Kidney (tissue), 14 donors: ENCODE data around the gene ACOT12. TPM values are rescaled to one million over a fixed set of nuclear protein-coding genes. Genes with fewer than 3 reads are reported as not detected.
A peak's percentile ranks its signal among the peaks of the same experiment; 100 is the strongest.

ENCODE experiments used
- DNase-seq, 5 donors: peaks; one replicate each; pipeline ENCODE4 v3.0.0-alpha.2; 2013 to 2020
- FAIRE-seq: peaks from 2 replicates; lab custom pipeline; 2012; peaks lifted over from hg19 to GRCh38; lab: Jason Lieb, UNC
- H3K27ac ChIP-seq, 2 donors: one replicate each; pipeline ENCODE4 v1.7.0; 2013; ENCODE audit warnings: low read depth in 2 of 2, low read length in 2 of 2, inconsistent platforms in 1 of 2
- H3K27me3 ChIP-seq: one replicate; pipeline ENCODE4 v1.7.1; 2013; ENCODE audit warnings: low read length, inconsistent platforms; ENCODE audit not compliant: control insufficient read depth, insufficient read depth
- H3K36me3 ChIP-seq, 3 donors: one replicate each; pipeline versions ENCODE4 v1.7.0 to v1.7.1; 2013; ENCODE audit warnings: low read length in 3 of 3, control low read depth in 1 of 3, inconsistent platforms in 1 of 3; ENCODE audit not compliant: insufficient read depth in 3 of 3, control insufficient read depth in 2 of 3
- H3K4me1 ChIP-seq, 3 donors: one replicate each; pipeline versions ENCODE4 v1.7.0 to v1.7.1; 2013; ENCODE audit warnings: low read length in 3 of 3, inconsistent platforms in 1 of 3, low read depth in 1 of 3; ENCODE audit not compliant: control insufficient read depth in 2 of 3, insufficient read depth in 2 of 3
- H3K4me3 ChIP-seq, 3 donors: one replicate each; pipeline versions ENCODE4 v1.7.0 to v1.8.1; 2013; ENCODE audit warnings: low read length in 3 of 3, control low read depth in 1 of 3, inconsistent platforms in 1 of 3
- H3K9ac ChIP-seq, 3 donors: one replicate each; pipeline versions ENCODE4 v1.7.0 to v1.7.1; 2013; ENCODE audit warnings: low read length in 3 of 3, control low read depth in 1 of 3, inconsistent platforms in 1 of 3
- H3K9me3 ChIP-seq, 3 donors: one replicate each; pipeline versions ENCODE4 v1.7.0 to v1.7.1; 2013; ENCODE audit warnings: low read length in 3 of 3, control low read depth in 1 of 3, inconsistent platforms in 1 of 3; ENCODE audit not compliant: control insufficient read depth in 2 of 3, insufficient read depth in 1 of 3
- intact Hi-C: fragments of 100-400 bp; cut with DNase I; formaldehyde crosslinking; loops from one replicate; pipeline ENCODE4 v1.11.1; 2022
- polyA plus RNA-seq: library from polyadenylated mRNA; stranded (reverse); fragments of 350-450 nt; fragmentation: Illumina TruSeq; extraction: RNeasy Lipid Tissue Mini Kit (QIAGEN cat#74804); gene quantifications from one replicate; pipeline ENCODE4 v1.2.3, GENCODE V29; 2014; ENCODE audit warnings: low read depth, low replicate concordance; ENCODE audit not compliant: insufficient read depth
- total RNA-seq: library from RNA; stranded (reverse); fragmentation: NEBNext Ultra II Directional; extraction: Animal tissue kit (Norgen Biotek cat#: 25700); gene quantifications from one replicate; pipeline ENCODE4 v1.2.1, GENCODE V29; 2021
- TF ChIP-seq, protein P1 (sequence below): IDR thresholded peaks from 3 replicates; pipeline ENCODE4 v1.5.1; 2012; ENCODE audit warnings: mild to moderate bottlenecking, moderate library complexity, borderline replicate concordance; ENCODE audit not compliant: insufficient read depth; ENCODE audit errors: extremely low read depth
- donor health status: control.
- donor health status: control.
- donor health status: control.
- donor health status: control.
- donor health status: control.
- donor health status: DM: yes; HTN: yes; CAD: no.
- donor health status: Normal renal cell carcinoma (clear cell type).

The ACOT12 gene
- total and polyA plus RNA-seq, 2 donors from 2014 or later: 2.2 TPM; not detected in 1

DNA sequence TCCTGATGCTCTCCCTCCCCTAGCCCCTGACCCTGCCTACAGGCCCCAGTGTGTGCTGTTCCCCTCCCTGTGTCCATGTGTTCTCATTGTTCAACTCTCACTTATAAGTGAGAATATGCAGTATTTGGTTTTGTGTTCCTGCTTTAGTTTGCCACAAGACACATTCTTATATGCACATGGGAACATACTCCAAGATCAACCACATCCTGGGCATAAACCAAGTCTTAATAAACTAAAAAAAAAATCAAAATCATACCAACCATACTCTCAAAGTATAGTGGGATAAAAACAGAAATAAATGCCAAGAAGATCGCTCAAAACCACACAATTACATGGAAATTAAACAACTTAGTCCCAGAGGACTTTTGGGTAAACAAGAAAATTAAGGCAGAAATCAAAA lies 103.8 kb downstream of the ACOT12 start:
- DNase-seq (no peak), FAIRE-seq (no peak)
- peaks cover 0 to 20% (median 3%) of the 10 kb centered on the region in 3 donors for H3K9me3 ChIP-seq
- peaks cover 0 to 3% (median 0%) of the 10 kb centered on the region in 3 donors for H3K36me3 ChIP-seq
- H3K27me3 ChIP-seq: no peaks in the 10 kb centered on the region
- H3K4me1 ChIP-seq: no peaks in the 10 kb centered on the region
- intact Hi-C loops: no loop called here
- no peak overlapping the region for H3K4me3 ChIP-seq
- TF ChIP-seq, protein P1, sequence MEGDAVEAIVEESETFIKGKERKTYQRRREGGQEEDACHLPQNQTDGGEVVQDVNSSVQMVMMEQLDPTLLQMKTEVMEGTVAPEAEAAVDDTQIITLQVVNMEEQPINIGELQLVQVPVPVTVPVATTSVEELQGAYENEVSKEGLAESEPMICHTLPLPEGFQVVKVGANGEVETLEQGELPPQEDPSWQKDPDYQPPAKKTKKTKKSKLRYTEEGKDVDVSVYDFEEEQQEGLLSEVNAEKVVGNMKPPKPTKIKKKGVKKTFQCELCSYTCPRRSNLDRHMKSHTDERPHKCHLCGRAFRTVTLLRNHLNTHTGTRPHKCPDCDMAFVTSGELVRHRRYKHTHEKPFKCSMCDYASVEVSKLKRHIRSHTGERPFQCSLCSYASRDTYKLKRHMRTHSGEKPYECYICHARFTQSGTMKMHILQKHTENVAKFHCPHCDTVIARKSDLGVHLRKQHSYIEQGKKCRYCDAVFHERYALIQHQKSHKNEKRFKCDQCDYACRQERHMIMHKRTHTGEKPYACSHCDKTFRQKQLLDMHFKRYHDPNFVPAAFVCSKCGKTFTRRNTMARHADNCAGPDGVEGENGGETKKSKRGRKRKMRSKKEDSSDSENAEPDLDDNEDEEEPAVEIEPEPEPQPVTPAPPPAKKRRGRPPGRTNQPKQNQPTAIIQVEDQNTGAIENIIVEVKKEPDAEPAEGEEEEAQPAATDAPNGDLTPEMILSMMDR: no peak
- no peak overlapping the region for H3K27ac ChIP-seq
- H3K9ac ChIP-seq: no peak overlapping the region

DNA sequence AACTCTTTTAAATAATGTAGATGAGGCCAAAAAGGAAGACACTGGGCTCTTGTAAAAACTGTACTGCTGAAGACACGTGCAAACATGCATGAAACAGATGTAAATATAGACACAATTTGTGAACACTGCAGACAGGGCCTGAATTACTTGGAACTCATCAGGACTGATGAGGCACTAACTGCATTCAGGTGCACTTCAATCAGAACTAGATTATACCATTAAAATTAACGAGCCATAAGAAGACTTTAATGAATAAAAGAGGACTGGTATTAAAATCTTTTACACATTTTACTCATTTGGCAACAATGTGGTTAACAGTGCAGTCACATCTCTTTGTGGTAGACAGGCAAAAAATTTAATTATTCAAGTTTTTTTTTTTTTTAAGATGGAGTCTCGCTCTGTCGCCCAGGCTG lies 105.9 kb downstream of the ACOT12 start:
- Histone ChIP-seq H3K36me3 (no peaks in the 10 kb centered on the region), H3K4me3 (no peak overlapping the region), H3K27me3 (no peaks in the 10 kb centered on the region), H3K9ac (no peak overlapping the region), H3K27ac (no peak overlapping the region), H3K9me3 (peaks cover 0 to 15% (median 0%) of the 10 kb centered on the region in 3 donors), H3K4me1 (no peaks in the 10 kb centered on the region)
- no peak for DNase-seq
- TF ChIP-seq, protein P1: no peak
- intact Hi-C loops: no loop called here
- FAIRE-seq: no peak

DNA sequence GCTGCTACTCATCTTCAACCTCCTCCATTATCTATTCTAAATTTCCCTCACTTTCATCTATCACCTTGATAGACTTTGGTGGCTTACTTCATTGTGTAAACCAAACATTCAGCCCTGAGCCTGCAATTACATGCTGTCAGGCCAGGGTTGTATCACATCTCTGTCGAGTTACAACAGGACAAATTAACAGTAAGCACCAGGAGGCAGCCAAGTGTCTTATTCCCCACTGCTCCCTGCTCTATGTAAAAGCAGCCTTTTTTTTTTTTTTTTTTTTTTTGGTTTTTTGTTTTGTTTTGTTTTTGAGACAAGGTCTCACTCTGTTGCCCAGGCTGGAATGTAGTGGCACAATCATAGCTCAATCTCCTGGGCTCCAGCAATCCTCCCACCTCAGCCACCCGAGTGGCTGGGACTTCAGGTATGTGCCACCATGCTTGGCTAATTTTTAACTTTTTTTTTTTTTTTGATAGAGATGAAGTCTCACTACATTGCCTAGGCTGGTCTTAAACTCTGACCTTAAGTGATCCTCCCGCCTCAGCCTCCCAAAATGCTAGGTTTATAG lies 107.8 kb downstream of the ACOT12 start:
- no peak overlapping the region for H3K27ac ChIP-seq
- H3K9ac ChIP-seq: no peak overlapping the region
- FAIRE-seq (no peak), DNase-seq (peak in 1 of 5 donors; percentile 28)
- TF ChIP-seq, protein P1: no peak
- no peaks in the 10 kb centered on the region for H3K36me3 ChIP-seq
- H3K27me3 ChIP-seq: no peaks in the 10 kb centered on the region
- peaks cover 0 to 1% (median 0%) of the 10 kb centered on the region in 3 donors for H3K9me3 ChIP-seq
- H3K4me1 ChIP-seq: no peaks in the 10 kb centered on the region
- intact Hi-C loops: no loop called here
- H3K4me3 ChIP-seq: no peak overlapping the region

DNA sequence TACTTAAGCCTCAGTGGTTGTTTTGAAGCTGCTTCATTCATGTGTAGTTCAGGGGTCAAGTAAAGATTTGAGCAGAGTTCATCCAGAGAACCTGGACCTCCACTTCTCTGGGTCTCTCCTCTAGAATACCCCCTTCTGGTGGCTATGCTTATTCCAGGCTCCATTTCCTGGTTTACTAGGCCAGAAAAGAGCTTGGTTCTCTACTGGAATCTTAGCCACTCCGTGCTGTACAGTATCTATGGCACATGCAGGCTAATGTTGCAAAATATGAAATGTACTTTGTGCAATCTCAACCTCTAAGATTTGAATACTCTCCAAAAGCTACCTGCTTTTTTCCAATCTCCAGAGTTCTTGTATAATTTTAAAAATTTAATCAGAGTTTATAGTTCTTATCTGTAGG lies 110.0 kb downstream of the ACOT12 start:
- intact Hi-C loops: no loop called here
- TF ChIP-seq, protein P1: no peak

More for the DNA sequence above, 110.0 kb downstream of the ACOT12 start:
- H3K27me3 ChIP-seq: no peaks in the 10 kb centered on the region
- no peak overlapping the region for H3K9ac ChIP-seq
- no peak for DNase-seq
- no peaks in the 10 kb centered on the region for H3K36me3 ChIP-seq
- H3K9me3 ChIP-seq: no peaks in the 10 kb centered on the region
- FAIRE-seq: no peak
- H3K4me1 ChIP-seq: no peaks in the 10 kb centered on the region
- no peak overlapping the region for H3K27ac ChIP-seq
- H3K4me3 ChIP-seq: no peak overlapping the region
